Psoas muscle (tissue), 8 donors: ENCODE measurements around the gene GGA1. TPM values are rescaled to one million over a fixed set of nuclear protein-coding genes. Genes with fewer than 3 reads are reported as not detected.

Experiments used
- ATAC-seq, 4 donors: fragments of 200-7000 bp; cut with Tn5 transposase; one replicate each; pipeline ENCODE4 v1.9.1; 2020; ENCODE audit warnings: moderate library complexity in 3 of 4, mild to moderate bottlenecking in 2 of 4
- DNase-seq, 2 donors: peaks; one replicate each; pipeline ENCODE4 v3.0.0-alpha.2; 2020
- H3K27ac ChIP-seq: fragments of 200-600 bp; one replicate; pipeline ENCODE4 v1.8.0; 2022
- H3K27me3 ChIP-seq, 3 donors: fragments of 200-600 bp in 1 of 3; one replicate each; pipeline versions ENCODE4 v1.6.1 to v1.8.0; 2013 to 2022; ENCODE audit warnings: low read length in 2 of 3, mild to moderate bottlenecking in 2 of 3, moderate library complexity in 1 of 3; ENCODE audit not compliant: insufficient read depth in 3 of 3
- H3K36me3 ChIP-seq, 2 donors: fragments of 200-600 bp in 1 of 2; one replicate each; pipeline versions ENCODE4 v1.6.1 to v1.8.0; 2013 to 2022; ENCODE audit warnings: low read depth in 1 of 2, mild to moderate bottlenecking in 1 of 2, moderate library complexity in 1 of 2; ENCODE audit not compliant: insufficient read depth in 1 of 2
- H3K4me1 ChIP-seq: fragments of 200-600 bp; one replicate; pipeline ENCODE4 v1.8.0; 2022
- H3K4me3 ChIP-seq: fragments of 200-600 bp; one replicate; pipeline ENCODE4 v1.8.0; 2022; ENCODE audit warnings: mild to moderate bottlenecking
- H3K9me3 ChIP-seq: fragments of 200-600 bp; one replicate; pipeline ENCODE4 v1.8.0; 2022
- WGBS, 3 donors: extraction: QIAGEN DNeasy Blood & Tissue Kit; methylation state at CpG; one replicate each; pipeline versions ENCODE4 v1.1.6 to v1.1.7; 2013; 5-methylcytosine and 5-hydroxymethylcytosine counted together
- intact Hi-C, 2 donors: fragments of 100-400 bp; cut with DNase I; formaldehyde crosslinking; loops; one replicate each; pipeline versions ENCODE4 v1.11.0 to v1.14.2; 2022
- polyA plus RNA-seq, 3 donors: library from polyadenylated mRNA; stranded (reverse); fragments of 200-250 nt; gene quantifications; one replicate each; pipeline ENCODE4 v1.2.3, GENCODE V29; 2013
- total RNA-seq, 4 donors: library from RNA; stranded (reverse); fragmentation: NEBNext Ultra II Directional in 2 of 4; extraction: Animal tissue kit (Norgen Biotek cat#: 25700) in 2 of 4; gene quantifications; one replicate each; pipeline versions ENCODE4 v1.2.1 to v1.2.4, GENCODE V29; 2021 to 2023
- TF ChIP-seq, protein P1 (sequence below): fragments of 200-600 bp; IDR thresholded peaks from one replicate; pipeline ENCODE4 v1.8.0; 2022; ENCODE audit warnings: antibody characterized with exemption
- donor health status: healthy with polysubstance abuse.
- donor health status: DM: no; HTN: no; CAD: no; lungs with moderate emphysema.
- donor health status: Bipolar disorder and iron deficiency.
- donor health status: healthy.
- donor health status: DM: yes; HTN: yes; CAD: no.
- donor health status: DM: no; HTN: no; CAD: no.
- donor health status: DM: no; HTN: no; CAD: no.
- donor health status: DM: yes; HTN: yes; CAD: no.

Gene GGA1
- total and polyA plus RNA-seq, 7 donors, result 30.2 to 39.4 (median 33.9) TPM

DNA sequence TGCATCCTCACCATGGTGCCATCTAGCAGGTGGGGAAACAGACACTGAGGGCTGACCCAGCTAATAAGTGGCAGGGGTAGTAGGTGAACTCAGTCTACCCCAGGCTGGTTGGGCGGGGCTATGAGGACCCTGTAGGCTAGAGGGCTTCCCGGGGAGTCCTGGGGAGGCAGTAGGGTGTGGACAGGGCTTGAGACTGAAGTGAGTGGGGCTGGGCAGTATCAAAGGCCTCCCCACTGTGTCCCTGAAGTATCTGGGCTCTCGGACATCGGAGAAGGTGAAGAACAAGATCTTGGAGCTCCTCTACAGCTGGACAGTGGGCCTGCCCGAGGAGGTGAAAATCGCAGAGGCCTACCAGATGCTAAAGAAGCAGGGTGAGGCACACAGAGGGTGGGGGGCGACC, 11.4 kb downstream of the GGA1 start:
- Histone ChIP-seq H3K4me3 (no peak overlapping the region), H3K27ac (no peak overlapping the region), H3K9me3 (no peaks in the 10 kb centered on the region), H3K4me1 (no peaks in the 10 kb centered on the region), H3K27me3 (no peaks in the 10 kb centered on the region), H3K36me3 (peaks cover 0 to 95% of the 10 kb centered on the region in 2 donors)
- intact Hi-C loops, result no loop called here
- ATAC-seq (no peak), DNase-seq (no peak)
- TF ChIP-seq, protein P1, sequence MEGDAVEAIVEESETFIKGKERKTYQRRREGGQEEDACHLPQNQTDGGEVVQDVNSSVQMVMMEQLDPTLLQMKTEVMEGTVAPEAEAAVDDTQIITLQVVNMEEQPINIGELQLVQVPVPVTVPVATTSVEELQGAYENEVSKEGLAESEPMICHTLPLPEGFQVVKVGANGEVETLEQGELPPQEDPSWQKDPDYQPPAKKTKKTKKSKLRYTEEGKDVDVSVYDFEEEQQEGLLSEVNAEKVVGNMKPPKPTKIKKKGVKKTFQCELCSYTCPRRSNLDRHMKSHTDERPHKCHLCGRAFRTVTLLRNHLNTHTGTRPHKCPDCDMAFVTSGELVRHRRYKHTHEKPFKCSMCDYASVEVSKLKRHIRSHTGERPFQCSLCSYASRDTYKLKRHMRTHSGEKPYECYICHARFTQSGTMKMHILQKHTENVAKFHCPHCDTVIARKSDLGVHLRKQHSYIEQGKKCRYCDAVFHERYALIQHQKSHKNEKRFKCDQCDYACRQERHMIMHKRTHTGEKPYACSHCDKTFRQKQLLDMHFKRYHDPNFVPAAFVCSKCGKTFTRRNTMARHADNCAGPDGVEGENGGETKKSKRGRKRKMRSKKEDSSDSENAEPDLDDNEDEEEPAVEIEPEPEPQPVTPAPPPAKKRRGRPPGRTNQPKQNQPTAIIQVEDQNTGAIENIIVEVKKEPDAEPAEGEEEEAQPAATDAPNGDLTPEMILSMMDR, result no peak
- 87 to 94% (median 88%) methylated on average over 7 of the region's 7 CpGs for WGBS, 3 donors

DNA sequence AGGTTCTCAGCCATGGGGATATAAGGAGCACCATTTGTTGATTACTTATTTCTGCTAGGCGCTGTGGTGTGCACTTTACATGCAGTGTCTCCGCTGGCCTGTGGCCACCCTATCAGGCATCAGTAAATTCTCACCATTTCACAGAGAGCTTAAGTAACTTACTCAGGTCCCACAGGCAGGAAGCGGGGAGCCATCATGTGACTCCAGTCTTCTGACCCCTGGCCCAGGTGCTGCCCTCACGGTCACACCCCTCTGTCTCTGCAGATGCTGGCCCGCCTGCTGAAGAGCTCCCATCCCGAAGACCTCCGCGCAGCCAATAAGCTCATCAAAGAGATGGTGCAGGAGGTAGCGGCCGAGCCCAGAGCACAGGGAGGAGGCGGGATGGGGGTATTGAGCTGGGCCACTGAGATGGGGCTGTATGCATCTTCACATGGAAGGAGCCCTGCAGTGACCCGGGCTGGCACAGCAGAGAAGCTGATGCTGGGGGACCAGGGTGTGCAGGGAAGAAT, 12.8 kb downstream of the GGA1 start:
- DNase-seq (no peak), ATAC-seq (no peak)
- no peaks in the 10 kb centered on the region for H3K9me3 ChIP-seq
- H3K27ac ChIP-seq, result no peak overlapping the region
- TF ChIP-seq, protein P1, result no peak
- intact Hi-C loops, result no loop called here
- peaks cover 0 to 86% of the 10 kb centered on the region in 2 donors for H3K36me3 ChIP-seq
- no peak overlapping the region for H3K4me3 ChIP-seq
- no peaks in the 10 kb centered on the region for H3K27me3 ChIP-seq
- peaks cover 11% of the 10 kb centered on the region for H3K4me1 ChIP-seq
- WGBS, 3 donors, result 85 to 91% (median 89%) methylated on average over 12 of the region's 12 CpGs

DNA sequence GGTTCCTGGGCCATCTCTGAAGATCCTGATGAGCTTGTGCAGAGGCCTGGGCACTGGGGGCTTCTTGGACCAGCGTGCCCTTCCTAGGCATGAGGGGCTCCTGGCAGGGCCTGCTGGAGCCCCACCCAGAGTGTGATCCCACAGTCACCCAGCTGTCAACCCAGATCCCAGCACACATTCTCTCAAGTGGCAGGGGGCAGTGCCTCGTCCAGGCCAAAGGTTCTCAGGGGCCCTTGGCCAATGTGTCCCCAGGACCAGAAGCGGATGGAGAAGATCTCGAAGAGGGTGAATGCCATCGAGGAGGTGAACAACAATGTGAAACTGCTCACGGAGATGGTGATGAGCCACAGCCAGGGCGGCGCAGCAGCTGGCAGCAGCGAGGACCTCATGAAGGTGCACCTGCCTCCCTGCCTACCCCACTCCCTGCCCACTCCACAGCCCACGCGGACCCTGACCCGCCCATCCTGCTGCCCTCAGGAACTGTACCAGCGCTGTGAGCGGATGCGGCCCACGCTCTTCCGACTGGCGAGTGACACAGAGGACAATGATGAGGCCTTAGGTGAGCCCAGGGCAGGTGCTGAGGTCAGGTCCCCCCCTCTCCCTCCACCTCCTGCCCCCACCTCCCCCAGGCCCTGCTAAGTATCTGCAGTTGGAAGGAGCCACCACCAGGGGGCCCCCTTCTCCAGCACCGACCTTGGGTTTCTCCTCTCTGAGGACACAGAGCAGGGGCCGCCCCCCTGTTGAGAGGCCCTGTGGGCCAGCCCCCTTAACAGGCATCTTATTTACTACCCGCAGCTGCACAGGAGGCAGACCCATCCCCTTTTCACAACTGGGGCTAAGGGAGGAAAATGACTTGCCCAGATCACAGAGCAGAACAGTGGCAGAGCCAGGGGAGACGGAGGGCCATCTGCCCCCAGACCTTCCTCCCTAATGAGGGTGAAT, 14.7 kb downstream of the GGA1 start:
- 66 to 73% (median 68%) methylated on average over 19 to 22 of the region's 22 CpGs for WGBS, 3 donors
- no peak overlapping the region for H3K27ac ChIP-seq
- TF ChIP-seq, protein P1, result peak; percentile 80

DNA sequence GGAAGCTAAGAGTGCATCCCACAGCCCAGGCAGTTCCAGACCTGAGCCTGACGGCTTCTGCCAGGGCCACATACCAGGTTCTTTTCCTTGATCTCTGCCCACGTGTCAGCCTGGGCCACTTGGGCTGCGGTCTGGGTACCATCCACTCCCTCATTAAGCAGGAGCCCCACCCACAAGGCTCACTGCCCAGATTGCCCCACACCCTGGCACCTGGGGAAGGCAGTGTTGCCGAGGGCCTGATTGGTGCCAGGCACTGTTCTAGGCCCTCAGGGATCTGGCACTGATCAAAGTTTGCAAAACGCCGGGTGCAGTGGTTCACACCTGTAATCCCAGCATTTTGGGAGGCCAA, 15.4 kb downstream of the GGA1 start:
- 62 to 80% (median 63%) methylated on average over 6 of the region's 6 CpGs for WGBS, 3 donors
- intact Hi-C loops, result no loop called here
- TF ChIP-seq, protein P1, result no peak
- Histone ChIP-seq H3K4me1 (peaks cover 24% of the 10 kb centered on the region), H3K4me3 (no peak overlapping the region), H3K36me3 (peaks cover 0 to 78% of the 10 kb centered on the region in 2 donors), H3K27ac (no peak overlapping the region), H3K9me3 (no peaks in the 10 kb centered on the region), H3K27me3 (no peaks in the 10 kb centered on the region)
- ATAC-seq (peak in 2 of 4 donors; percentile 6 to 7), DNase-seq (no peak)

More for the DNA sequence above, 14.7 kb downstream of the GGA1 start:
- H3K4me1 ChIP-seq, result peaks cover 24% of the 10 kb centered on the region
- ATAC-seq (peak; percentile 51 to 80 (median 73)), DNase-seq (peak; percentile 70 to 84)
- no peaks in the 10 kb centered on the region for H3K27me3 ChIP-seq
- intact Hi-C loops, result no loop called here
- no peaks in the 10 kb centered on the region for H3K9me3 ChIP-seq
- peaks cover 0 to 78% of the 10 kb centered on the region in 2 donors for H3K36me3 ChIP-seq
- no peak overlapping the region for H3K4me3 ChIP-seq
